DND-41 (cell line): ENCODE data around the gene CYP21A2.
"Not testable (repeated sequence)": the region's sequence is repeated elsewhere in the genome, so short reads cannot be mapped to it uniquely, and the experiment has no call there.

ENCODE experiments used
- CTCF ChIP-seq: IDR thresholded peaks from 2 replicates; pipeline ENCODE4 v1.5.1; 2012; ENCODE audit warnings: borderline replicate concordance, low read length, moderate library complexity, mild to moderate bottlenecking; ENCODE audit not compliant: poor library complexity, severe bottlenecking; ENCODE audit errors: extremely low read depth
- EZH2 ChIP-seq: IDR thresholded peaks from 3 replicates; pipeline ENCODE4 v1.6.1; 2012; ENCODE audit warnings: borderline replicate concordance, low read depth, mild to moderate bottlenecking, moderate library complexity, low read length, inconsistent platforms; ENCODE audit not compliant: severe bottlenecking

- not testable (repeated sequence) for TF ChIP-seq CTCF, EZH2
These were observed 27.2 kb upstream of the CYP21A2 start for GRCh38 chr6:32010856-32011530.
